Activated naive CD4-positive, alpha-beta T cell treated with anti-CD3 and anti-CD28 coated beads, Interleukin-2, amount 50 U/mL, for 72 hours (primary cell): ENCODE data around the gene SERTAD4. TPM values are rescaled to one million over a fixed set of nuclear protein-coding genes. Genes with fewer than 3 reads are reported as not detected.
"Not testable (repeated sequence)": the region's sequence is repeated elsewhere in the genome, so short reads cannot be mapped to it uniquely, and the experiment has no call there.

Experiments
- ATAC-seq, 2 donors: fragments of 150-1000 bp; cut with Tn5 transposase; 2 replicates each; pipeline ENCODE4 v1.10.0; 2021; ENCODE audit warnings: mild to moderate bottlenecking in 2 of 2, moderate library complexity in 2 of 2
- DNase-seq, 2 donors: peaks; one replicate each; pipeline ENCODE4 v3.0.0; 2021 to 2022; ENCODE audit warnings: low spot score in 2 of 2
- H3K27ac Mint-ChIP-seq, 2 donors: one replicate each; pipeline ENCODE4 v1.8.0; 2022; ENCODE audit warnings: mild to moderate bottlenecking in 2 of 2, mixed read lengths in 2 of 2
- H3K36me3 Mint-ChIP-seq, 2 donors: one replicate each; pipeline ENCODE4 v1.8.0; 2022; ENCODE audit warnings: mixed read lengths in 2 of 2
- H3K9me3 Mint-ChIP-seq, 2 donors: one replicate each; pipeline ENCODE4 v1.8.0; 2022; ENCODE audit warnings: mixed read lengths in 2 of 2
- total RNA-seq, 2 donors: library from RNA; stranded (reverse); gene quantifications; one replicate each; pipeline ENCODE4 v1.2.3, GENCODE V29; 2022

The SERTAD4 gene
- total RNA-seq: not detected

DNA sequence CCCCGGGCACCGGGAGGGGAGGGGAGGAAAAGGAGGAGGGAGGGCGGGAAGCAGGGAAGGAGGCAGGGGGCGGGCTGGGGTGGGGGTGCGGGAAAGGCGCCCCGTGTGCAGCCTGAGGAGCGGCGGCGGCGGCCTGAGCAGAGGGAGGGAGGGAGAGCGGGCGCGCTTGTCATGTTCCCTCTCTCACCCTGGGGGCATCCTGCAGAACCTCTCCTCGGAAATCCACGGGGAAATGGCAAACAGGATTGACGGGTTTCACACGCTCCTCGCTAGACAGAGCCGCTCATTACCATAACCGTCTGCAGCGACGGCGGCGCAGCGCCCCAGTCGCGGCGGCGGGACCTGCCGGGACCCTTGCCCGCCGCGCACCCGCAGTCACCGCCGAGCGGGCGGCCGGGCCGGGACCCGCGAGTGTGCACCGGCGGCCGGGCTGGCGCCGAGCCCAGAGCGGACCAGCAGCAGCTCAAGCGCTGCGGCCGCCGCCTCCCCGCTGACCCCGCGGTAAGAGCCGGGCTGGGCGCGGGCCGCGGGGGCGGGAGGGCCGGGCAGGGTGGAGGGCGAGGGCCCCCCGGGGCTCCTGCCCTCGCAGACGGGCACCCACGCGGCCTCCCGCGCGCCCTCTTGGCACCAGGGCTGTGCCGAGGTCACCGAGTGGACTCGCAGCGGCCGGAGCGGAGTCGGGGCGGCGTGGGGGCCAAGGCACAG, at the start of gene SERTAD4:
Gene SERTAD4, plus strand, starts transcription at position 286 of the 705 bp plus-strand sequence. CDS start 5,165 bp downstream, outside the sequence.
- Mint-ChIP-seq H3K27ac (no peak within 1 kb of the TSS), H3K9me3 (no peaks in the 10 kb centered on the region), H3K36me3 (no peaks in the 10 kb centered on the region)
- peak in 1 of 2 donors; percentile 39 for ATAC-seq
- peak in 1 of 2 donors; percentile 13 for DNase-seq

- no peak overlapping the region for H3K27ac Mint-ChIP-seq
- ATAC-seq: no peak
- no peaks in the 10 kb centered on the region for H3K9me3 Mint-ChIP-seq
- no peaks in the 10 kb centered on the region for H3K36me3 Mint-ChIP-seq
- DNase-seq: no peak
Observed at GRCh38 chr1:210185063-210185462, 47.5 kb upstream of the SERTAD4 start.

GRCh38 chr1:210187849-210188606, 44.6 kb upstream of the SERTAD4 start:
- DNase-seq, ATAC-seq, H3K9me3 Mint-ChIP-seq, H3K27ac Mint-ChIP-seq, H3K36me3 Mint-ChIP-seq: not testable (repeated sequence)

DNA sequence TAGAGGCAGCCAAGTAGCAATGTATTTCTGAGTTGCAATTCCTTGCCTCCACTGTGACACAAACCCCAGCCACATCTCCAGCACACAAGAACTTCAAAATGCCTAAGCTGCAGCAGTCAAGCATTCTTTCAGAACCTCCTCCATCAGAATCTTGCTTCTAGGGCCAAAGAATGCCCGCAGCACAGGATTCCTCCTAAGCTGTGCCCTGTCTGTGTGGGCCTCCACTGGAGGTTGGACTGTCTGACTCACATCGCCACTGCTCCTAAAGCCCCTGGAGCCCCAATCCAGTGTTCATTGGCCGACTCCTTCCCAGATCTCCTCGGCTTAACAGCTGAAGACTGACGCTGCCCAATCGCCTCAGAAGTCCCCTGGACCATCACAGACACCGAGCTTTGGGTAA, 43.2 kb upstream of the SERTAD4 start:
- no peaks in the 10 kb centered on the region for H3K36me3 Mint-ChIP-seq
- H3K27ac Mint-ChIP-seq: no peak overlapping the region
- no peak for DNase-seq
- ATAC-seq: no peak
- H3K9me3 Mint-ChIP-seq: no peaks in the 10 kb centered on the region

DNA sequence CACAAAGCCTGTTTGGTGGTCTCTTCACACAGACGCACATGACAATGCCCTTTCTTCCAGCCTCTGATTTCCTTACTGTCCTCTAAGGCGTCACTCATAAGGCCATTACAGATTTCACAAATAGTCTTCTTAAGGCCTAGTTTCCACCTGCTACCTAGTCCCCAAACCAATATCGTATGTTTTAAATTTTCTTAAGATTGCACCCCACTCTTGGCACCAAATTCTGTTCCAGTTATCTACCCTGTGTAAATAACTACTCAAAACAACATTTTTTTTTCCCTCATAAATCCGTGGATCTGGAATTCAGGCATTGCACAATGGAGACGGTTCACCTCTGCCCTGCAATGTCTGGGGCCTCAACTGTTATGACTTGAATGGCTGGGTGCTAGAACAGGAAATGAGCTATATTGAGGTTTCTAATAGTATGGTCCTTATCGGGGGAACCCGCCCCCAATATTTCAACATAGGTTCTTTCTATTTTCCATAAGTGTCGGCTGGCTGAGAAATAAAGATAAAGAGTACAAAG, 36.9 kb upstream of the SERTAD4 start:
- DNase-seq (no peak), ATAC-seq (no peak)
- H3K36me3 Mint-ChIP-seq: peaks cover 0 to 9% of the 10 kb centered on the region in 2 donors
- H3K9me3 Mint-ChIP-seq: peaks cover 4 to 5% of the 10 kb centered on the region in 2 donors
- H3K27ac Mint-ChIP-seq: no peak overlapping the region

DNA sequence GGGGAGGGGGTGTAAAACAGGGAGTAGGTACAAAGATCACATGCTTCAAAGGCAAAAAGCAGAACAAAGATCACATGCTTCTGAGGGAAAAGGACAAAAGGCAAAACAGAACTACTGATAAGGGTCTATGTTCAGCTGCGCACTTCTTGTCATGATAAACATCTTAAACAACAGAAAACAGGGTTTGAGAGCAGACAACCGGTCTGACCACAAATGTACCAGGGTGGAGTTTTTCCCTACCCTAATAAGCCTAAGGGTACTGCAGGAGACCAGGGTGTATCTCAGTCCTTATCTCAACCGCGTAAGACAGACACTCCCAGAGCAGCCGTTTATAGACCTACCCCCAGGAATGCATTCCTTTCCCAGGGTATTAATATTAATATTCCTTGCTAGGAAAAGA, 36.3 kb upstream of the SERTAD4 start:
- H3K27ac Mint-ChIP-seq, DNase-seq, ATAC-seq, H3K36me3 Mint-ChIP-seq, H3K9me3 Mint-ChIP-seq: not testable (repeated sequence)

DNA sequence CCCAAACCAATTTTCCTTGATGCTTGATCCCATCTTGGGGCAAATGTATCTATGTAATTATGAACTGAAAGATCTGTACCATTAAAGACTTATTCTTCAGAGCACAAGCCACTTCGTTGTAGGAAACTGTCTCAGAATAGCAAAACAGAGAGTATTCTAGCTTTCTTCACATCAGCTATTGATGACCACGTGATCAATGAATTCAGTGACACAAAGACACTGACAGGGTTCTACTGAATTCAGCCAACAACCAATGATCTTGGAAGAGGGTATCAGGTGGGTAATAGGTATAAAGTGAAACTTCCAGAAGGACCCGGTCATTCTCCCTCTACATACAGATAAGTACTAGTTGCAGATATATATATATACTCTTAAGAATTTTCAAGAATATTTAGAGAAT, 33.8 kb upstream of the SERTAD4 start:
- H3K27ac Mint-ChIP-seq: no peak overlapping the region
- peaks cover 0 to 9% of the 10 kb centered on the region in 2 donors for H3K36me3 Mint-ChIP-seq
- ATAC-seq: no peak
- no peak for DNase-seq
- peaks cover 4 to 5% of the 10 kb centered on the region in 2 donors for H3K9me3 Mint-ChIP-seq

GRCh38 chr1:210200124-210200736, 32.4 kb upstream of the SERTAD4 start:
- Mint-ChIP-seq H3K9me3 (peaks cover 4 to 5% of the 10 kb centered on the region in 2 donors), H3K27ac (no peak overlapping the region), H3K36me3 (peaks cover 0 to 9% of the 10 kb centered on the region in 2 donors)
- DNase-seq (no peak), ATAC-seq (no peak)

DNA sequence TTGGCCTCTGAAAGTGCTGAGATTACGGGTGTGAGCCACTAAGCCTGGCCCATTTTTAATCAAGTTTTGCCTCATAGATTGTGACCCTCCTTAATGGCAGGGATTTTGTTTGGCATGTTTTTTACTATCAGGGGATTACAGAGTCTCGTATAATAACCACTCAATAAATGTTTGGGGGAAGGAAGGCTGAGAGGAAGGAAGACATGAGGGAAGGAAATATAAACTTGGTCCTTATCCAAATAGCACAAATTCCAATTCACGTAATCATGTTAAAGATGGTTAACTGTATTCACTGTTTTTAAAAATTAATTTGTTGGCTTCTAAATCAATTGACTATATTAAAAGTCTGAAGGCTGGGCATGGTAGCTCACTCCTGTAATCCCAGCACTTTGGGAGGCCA, 30.9 kb upstream of the SERTAD4 start:
- Mint-ChIP-seq H3K36me3 (no peaks in the 10 kb centered on the region), H3K9me3 (peaks cover 0 to 4% of the 10 kb centered on the region in 2 donors), H3K27ac (no peak overlapping the region)
- DNase-seq: no peak
- ATAC-seq: no peak

GRCh38 chr1:210207597-210208450, 24.8 kb upstream of the SERTAD4 start:
- ATAC-seq (no peak), DNase-seq (no peak)
- Mint-ChIP-seq H3K9me3 (no peaks in the 10 kb centered on the region), H3K27ac (no peak overlapping the region), H3K36me3 (no peaks in the 10 kb centered on the region)

DNA sequence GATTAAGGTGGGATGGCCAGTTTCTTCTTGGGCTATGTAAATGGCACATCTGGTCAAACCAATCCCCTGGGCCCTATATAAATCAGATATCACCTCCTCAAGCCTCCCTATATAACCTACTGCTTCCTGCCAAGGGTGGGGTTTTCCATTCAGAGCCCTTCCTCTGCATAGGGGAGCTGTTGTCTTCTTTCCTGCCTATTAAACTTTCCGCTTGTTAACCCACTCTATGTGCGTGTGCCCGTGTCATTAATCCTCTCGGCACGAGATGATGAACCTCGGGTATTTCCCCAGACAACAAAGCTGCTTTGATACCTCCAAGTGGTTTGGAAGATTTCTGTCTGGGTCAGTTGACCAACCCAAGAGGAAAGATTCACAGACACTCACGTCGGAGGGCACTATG, 19.3 kb upstream of the SERTAD4 start:
- no peak for ATAC-seq
- no peaks in the 10 kb centered on the region for H3K36me3 Mint-ChIP-seq
- no peak for DNase-seq
- no peak overlapping the region for H3K27ac Mint-ChIP-seq
- H3K9me3 Mint-ChIP-seq: no peaks in the 10 kb centered on the region

DNA sequence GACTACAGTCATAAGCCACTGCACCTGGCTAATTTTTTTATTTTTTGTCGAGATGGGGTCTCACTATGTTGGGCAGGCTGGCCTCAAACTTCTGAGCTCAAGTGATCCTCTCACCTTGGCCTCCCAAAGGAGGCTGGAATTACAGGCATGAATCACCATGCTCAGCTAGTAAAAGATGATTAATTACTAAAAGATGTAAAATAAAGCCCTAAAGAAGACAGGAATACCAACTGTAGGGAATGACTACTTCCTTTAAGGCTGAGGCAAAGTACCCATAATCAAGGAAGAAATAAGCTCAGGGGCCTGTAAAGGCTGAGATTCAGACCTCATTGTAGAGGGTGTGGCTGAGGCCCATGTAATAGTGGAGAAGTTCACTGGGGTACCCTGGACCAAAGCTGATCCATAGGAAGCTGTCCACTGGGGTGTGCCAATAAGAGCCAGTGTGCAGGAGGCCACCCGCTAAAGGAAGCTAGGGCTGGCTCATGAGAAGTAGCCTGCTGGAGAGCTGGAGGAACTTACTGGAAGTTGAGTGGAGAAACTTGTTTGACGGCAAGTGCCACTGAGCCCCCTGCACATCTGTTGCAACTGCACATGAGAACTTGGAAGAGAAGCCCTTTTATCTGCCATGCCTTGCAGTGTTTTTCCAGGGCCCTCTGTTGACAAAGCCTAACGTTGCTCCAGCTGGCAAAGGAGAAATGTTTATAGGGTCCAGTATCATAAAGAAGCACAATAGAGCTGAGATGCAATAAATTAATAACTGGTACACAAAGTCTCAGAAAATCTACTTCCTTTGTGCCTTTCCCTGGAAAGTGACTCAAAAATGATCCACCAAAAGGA, 17.8 kb upstream of the SERTAD4 start:
- H3K36me3 Mint-ChIP-seq: no peaks in the 10 kb centered on the region
- ATAC-seq: no peak

GRCh38 chr1:210217482-210217881, 15.1 kb upstream of the SERTAD4 start:
- ATAC-seq (no peak), DNase-seq (no peak)
- no peaks in the 10 kb centered on the region for H3K36me3 Mint-ChIP-seq
- no peaks in the 10 kb centered on the region for H3K9me3 Mint-ChIP-seq
- H3K27ac Mint-ChIP-seq: no peak overlapping the region

More for the DNA sequence above, 17.8 kb upstream of the SERTAD4 start:
- DNase-seq: no peak
- H3K27ac Mint-ChIP-seq: no peak overlapping the region
- H3K9me3 Mint-ChIP-seq: no peaks in the 10 kb centered on the region

DNA sequence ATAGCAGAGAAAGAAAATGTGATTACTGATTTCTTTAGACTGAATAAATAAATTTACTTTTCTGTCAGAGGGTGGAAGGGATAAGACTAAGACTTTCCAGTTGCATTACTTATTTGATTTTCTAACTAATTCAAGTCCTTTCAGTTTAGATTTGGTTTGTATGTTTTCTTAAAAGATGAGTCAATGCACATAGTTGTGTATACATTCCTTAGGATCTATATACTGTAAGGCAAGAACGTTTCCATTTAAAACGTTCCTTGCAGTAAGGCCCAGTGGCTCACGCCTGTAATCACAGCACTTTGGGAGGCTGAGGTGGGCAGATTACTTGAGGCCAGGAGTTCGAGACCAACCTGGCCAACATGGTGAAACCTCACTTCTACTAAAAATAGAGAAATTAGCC, 14.5 kb upstream of the SERTAD4 start:
- H3K36me3 Mint-ChIP-seq: no peaks in the 10 kb centered on the region
- ATAC-seq (no peak), DNase-seq (no peak)
- H3K27ac Mint-ChIP-seq: no peak overlapping the region
- no peaks in the 10 kb centered on the region for H3K9me3 Mint-ChIP-seq

GRCh38 chr1:210222340-210223006, 10.1 kb upstream of the SERTAD4 start:
- Mint-ChIP-seq H3K36me3 (no peaks in the 10 kb centered on the region), H3K27ac (no peak overlapping the region), H3K9me3 (no peaks in the 10 kb centered on the region)
- ATAC-seq (no peak), DNase-seq (no peak)
